Mesenteric fat pad (tissue), 1 donor: Measurements from ENCODE around the gene DSCAM. TPM values are rescaled to one million over a fixed set of nuclear protein-coding genes. Genes with fewer than 3 reads are reported as not detected.

Experiments used
- DNase-seq: peaks from one replicate; pipeline ENCODE4 v3.0.0-alpha.2; 2020; ENCODE audit warnings: low spot score
- total RNA-seq: library from RNA; stranded (reverse); fragmentation: NEBNext Ultra II Directional; extraction: Animal tissue kit (Norgen Biotek cat#: 25700); gene quantifications from one replicate; pipeline ENCODE4 v1.2.1, GENCODE V29; 2021
- donor health status: DM: yes; HTN: yes; CAD: no.

Gene DSCAM
- total RNA-seq, 1 donor from 2014 or later: not detected

DNA sequence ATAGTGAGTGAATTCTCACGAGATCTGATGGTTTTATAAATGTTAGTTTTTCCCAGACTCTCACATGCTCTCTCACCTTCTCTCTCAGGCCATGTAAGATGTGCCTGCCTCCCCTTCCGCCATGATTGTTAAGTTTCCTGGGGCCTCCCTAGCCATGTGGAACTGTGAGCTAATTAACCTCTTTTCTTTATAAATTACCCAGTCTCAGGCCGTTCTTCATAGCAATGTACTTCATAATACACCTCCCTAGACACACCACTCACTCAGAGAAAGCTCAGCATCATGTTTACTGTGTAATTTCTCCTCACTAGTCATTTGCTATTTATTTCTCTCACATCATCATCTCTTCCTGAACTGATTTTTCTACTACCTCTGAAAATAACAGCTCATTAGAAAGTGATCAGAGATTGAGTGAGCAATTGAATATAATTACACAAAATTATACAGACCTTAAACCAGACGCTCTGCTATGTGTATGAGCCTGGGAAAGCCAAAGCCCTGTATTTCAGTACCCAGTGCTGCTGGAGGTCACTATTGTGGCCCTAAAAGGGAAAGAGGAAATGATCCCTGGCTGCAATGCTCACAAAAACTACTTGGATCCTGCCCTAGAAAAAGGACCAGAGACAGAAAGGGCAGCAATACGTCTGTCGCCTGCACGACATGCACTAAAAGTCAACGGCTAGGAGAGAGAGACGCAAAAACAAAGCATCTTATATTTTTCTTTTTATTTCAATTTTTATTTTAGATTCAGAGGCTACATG is 284.5 kb downstream of the DSCAM start:
- no peak for DNase-seq

DNA sequence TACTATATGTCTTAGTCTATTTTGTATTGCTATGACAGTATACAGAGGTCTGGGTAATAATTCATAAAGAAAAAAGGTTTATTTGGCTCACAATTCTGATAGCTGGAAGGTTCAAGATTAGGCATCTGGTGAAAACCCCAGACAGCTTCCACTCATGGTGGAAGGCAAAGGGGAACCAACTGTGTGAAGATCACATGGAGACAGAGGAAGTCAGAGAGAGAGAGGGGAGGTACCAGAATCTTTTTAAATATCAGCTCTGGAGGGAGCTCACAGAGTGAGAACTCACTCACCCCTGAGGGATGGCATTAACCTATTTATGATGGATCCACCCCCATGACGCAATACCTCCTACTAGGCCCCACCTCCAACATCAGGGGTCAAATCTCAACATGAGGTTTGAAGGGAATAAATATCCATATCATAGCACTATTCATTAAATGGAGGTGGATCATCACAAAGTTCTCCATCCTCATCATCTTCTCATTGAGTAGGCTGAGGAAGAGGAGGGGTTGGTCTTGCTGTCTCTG is 290.5 kb downstream of the DSCAM start:
- no peak for DNase-seq

DNA sequence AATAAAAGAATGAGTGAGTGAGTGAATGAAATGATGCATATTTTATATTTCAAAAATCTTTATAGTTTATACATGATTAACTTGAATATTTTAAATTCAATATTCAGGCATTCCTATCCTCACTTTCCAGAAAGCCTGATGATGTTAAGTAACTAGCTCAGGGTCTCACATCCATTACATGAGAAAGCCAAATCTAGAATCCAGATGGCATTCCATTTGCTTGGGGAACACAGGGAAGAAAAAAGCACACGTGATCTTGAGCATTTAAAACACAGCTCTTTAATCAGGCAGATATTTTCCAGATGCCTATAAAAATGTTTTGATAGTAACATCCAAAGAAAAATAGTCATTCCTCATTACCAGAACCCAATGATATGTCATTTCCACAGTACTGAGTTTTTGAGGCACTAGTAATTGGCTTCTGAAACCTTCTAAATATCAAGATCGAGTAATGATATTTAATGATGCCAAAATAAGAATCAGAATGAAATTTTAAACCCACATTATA is 291.9 kb downstream of the DSCAM start:
- no peak for DNase-seq

DNA sequence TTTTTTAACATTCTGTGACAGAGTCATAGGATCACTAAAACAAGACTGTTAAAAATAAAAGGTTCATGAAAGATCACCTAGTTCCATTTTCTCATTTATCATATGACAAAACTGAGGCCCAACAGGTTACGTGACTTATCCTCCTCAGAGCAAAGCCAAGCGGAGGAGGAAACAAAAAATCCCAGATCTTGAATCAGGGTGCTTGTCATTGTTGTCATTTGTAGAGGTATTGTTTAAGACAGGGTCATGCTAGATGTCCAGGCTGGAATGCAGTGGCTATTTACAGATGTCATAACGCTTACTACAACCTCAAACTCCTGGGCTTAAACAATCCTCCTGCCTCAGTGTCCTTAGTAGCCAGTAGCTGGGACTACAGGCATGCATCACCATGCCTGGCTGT is 293.2 kb downstream of the DSCAM start:
- no peak for DNase-seq

DNA sequence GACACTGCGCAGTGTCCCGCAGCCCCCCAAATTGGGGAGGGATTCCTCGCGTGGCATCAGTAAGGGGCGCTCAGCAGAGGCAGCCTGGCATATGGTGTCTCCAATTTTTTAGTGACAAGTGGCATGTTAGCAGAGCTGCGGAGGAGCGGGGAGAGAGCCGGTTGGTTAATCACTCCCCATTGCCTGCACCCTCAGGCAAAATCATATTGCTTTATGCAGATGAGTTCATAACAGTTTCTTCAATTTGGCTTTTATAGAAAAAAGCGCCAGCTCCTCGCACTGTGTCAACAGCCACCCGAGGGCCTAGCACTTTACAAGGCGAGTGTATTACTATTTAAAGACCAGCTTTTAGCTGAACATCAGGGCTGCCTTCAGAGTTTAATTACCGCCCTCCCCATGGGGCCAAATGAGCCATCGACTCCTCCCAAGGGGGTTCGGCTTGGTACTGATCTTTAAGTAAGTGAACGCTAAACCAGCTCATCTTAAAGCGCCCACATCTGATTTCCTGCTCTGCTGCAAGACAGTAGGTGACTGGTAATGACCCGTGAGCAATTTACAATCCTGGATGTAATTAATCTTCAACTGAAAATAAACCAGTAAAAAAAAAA is 298.9 kb downstream of the DSCAM start:
- DNase-seq: no peak

DNA sequence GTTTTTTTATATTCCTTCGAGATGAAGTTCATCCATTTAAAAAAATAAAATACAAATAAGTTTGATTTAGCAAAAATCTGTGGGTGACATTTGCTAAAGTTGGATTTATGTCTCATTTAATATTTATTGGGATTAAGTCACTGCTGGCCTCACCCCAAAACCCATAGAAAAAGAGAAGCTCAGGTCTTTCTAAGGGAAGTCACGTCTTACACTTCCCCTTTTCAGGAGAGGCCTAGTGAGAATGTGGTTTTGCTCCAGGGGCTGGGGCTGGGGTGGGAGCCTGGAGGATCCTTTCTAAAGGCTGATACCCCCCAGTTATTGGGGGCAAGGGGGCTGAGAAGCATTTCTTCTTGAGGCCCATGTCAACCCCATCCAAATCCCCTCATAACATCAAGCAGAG is 300.3 kb downstream of the DSCAM start:
- DNase-seq: no peak

DNA sequence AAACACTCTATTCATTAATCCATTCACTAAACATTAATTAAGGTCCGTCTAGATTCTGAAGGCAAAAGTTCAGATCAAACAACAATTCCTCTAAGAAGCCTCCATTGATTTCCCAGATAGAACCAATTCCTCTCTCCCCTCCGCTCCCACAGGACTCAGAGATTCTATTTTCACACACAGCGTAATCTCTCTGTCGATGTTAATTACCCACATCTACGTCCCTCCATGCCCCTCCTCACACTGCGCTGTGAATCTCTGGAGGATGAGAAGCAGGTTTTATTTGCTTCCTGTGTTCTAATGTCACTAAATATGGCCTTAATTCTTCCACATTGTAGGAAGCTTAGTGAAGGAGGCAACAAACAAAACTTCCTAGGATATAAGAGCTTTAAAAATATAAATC is 306.7 kb downstream of the DSCAM start:
- DNase-seq: no peak

DNA sequence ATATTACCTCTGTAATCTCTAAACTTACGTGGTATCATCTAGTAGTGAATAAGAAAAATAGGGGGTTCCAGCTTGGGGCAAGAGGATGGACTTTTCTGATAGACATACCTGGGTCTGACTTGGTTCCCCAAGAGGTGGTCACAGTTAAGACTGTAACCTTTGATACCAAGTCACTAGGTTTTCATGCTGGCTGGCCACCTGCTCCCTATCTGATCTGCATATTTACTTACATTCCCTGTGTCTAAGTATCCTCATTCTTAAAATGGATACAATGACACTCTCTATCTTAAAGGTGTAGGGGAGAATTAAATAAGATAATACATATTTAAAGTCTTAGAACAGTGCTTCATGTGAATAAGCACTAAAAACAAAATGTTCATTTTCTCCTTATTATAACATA is 312.1 kb downstream of the DSCAM start:
- DNase-seq: no peak

DNA sequence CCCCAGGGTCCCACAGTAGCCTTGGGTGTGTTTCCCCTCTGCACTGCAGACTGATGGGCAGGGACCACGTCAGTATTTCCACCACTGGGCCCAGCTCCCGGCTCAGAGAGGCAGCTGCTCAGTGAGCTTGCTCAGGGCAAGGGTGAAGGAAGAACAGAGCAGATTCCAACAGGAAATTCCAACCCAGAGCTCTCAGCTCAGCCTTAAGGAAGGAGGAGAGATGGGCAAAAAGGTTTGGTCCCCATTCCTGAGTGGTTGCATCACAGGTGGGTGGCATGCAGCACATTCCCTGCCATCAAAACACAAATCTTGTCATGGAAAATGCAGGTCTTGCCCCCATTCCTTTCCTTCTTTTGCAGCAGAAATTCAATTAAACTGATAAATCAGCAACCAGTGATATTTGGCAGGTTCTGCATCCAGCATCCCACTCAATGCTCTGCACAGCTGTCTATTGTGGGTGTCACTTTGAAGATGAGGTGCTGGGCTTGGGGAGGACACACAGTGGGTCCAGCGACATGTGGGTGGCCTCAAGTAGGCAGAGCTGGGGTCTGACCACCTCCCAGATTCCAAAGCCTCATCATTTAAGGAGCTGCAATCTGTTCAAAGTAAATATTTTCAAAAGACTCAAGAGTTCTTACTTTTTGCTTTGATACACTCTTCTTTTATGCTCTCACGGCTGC is 315.4 kb downstream of the DSCAM start:
- DNase-seq: no peak

DNA sequence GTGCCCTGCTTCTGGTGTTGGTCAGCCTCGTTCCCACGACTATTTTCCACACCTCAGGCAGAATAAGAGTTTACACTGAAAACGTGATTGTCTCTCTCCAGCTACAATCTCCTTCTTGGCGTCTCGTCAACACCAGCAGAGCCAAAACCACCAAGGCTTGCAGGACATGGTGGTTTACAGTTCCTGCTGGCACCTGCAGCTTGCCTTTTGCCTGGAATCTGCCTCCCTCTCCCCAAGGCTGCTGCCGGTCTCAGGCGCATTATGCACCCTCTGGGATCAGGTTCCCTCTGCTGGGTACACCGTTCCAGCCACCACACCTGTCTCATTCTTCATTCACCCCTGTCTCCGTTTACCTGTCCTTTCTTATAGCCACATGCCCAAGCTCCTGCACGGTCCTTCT is 315.9 kb downstream of the DSCAM start:
- DNase-seq: no peak

DNA sequence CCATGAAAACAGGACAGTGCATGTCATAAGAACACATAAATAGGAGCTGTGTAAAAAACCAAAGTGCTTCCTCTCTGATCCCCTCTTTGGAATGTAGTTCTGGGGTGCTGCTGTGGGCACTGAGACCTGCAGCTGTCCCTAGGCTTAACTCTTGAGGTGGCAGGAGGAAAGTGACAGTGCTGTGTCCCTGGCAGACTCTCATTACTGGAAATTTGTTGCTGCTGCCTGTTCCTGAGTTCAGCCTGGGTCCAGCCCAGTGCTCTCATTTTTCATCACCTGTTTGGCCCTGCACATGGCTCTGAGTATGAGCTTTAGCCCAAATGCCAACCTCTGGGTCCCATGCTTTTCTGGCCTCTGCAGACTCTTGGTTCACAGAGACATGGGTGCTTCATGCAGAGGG is 329.3 kb downstream of the DSCAM start:
- DNase-seq: no peak

DNA sequence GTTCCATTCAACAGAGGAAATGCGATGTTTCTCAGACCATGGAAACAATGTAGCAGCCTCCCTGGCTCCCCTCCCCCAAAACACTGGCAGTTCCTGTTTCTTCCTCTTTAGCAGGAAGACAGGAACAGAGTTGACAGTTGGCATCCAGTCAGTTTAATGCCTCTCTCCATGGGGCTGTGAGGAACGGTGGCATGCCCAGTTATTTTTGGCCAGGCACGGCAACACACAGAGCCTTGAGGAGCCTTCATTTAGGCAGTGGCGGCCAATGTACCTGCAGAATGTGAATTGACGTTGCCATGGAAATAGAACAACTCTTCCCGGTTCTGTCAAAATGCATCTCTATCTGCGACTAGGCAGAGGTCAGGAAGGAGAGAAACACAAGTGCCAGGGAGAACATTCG is 330.6 kb downstream of the DSCAM start:
- DNase-seq: no peak

DNA sequence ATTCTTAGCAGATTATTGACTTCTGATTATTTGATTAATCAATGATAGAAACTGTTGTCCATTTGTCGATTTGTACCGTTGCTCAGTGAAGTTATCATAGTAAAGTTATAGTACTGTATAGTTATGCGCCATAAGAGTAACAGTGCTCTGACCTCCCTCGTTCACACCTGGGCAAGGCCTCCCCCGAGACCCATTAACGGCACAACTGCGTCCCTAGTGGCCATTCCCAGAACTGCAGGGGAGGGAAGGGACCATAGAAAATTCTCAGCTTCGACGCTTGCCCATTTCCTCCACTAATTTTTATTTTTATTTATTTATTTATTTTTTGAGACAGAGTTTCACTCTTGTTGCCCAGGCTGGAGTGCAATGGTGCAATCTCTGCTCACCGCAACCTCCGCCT is 334.4 kb downstream of the DSCAM start:
- no peak for DNase-seq

DNA sequence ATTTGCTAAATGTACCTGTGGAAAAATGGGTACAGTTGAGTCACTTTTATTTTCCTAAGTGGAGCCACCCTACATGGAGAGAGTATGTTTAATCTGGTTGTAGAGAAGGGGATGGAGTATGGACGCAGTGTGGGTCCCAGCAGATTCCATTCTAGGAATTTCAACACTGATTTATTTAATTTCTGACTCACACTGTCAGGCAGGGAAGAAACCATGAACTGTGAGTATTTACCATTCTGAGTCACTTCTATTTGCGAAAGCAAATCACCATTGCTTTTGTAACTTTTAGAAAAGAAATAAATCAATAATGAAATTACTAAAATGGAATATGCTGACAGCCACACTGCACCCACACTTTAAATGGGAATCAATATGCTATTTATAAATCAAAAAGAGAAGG is 339.0 kb downstream of the DSCAM start:
- DNase-seq: no peak

DNA sequence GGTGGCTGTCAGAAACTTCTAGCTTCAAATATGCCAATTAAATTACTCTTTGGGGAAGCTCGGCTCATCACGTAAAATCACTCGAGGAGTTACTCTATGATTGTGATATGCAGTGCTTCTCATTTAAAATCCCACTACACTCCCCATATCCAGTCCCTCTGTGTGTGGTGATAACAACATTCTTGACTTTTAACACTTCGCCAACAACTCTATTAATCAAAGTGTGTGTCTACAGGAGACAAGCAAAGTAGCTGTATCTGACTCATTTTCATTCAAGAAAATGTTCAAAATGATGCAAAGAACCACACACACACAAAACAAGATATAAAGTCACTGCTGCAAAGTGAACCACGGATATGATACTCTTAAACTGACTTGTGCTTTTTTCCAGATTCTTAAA is 341.3 kb downstream of the DSCAM start:
- DNase-seq: no peak

DNA sequence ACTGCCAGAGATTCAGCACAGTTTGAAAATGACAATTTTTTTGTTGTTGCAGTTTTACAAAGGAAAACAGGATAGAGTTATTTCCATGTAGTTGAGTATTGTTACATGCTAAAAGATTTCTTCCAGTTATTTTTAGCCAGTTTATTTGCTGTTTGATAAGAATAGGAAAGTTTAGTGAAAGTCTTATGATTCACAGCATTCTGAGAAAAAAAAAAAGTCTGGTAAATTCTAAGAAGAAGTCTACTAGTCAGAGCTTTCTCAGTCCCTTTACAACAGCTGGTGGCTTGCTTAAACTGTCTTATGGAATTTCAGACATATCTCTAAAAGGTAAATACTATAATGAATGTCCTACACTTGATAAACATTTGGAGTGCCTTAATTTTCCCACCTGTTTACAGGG is 341.7 kb downstream of the DSCAM start:
- DNase-seq: no peak

DNA sequence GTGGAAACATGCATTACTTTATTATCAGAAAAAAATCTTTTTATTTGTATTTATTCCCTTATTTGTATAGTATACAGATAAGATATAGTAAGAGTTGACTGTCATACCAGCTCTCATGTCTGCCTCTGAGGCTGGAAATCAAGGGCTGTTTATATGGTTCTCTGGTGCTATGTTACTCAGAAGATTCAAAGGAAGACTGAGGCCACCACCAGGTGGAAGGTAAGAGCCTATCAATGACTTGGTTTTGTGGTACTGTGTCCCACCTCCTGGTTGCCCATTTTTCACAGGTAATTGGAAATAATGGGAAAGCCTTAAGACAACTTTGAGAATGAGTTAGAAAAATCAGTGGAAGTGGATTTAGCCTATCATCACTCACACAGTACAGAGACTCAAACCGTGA is 342.1 kb downstream of the DSCAM start:
- no peak for DNase-seq

DNA sequence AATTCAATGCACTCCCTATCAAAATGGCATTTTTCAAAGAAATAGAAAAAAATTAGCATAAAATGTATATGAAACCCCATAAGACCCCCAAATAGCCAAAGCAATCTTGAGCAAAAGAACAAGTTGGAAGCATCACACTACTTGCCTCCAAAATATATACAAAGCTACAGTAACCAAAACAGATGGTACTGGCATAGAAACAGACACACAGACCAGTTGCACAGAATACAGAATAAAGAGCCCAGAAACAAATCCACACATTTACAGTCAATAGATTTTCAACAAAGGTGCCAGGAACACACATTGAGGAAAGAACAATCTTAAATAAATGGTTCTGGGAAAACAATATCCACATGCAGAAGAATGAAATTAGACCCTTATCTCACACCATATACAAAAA is 350.8 kb downstream of the DSCAM start:
- no peak for DNase-seq

DNA sequence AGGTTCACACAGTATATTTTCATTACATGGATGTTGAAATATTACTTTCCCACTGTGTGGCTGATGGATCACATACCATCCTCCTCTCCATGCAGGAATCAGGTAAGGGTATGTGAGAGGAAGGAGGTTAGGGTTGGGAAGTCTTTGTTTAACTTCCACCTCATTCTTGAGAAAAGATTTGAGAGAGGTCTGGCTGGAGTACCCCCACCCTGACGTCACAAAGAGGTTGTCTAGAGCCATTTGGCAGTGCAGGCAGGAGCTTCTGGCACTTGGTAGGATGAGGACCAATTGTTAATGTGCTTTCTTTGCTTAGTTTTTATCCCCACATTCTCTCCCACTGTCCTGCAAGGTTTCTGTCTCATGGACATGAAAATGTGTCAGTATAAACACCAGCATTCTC is 356.6 kb downstream of the DSCAM start:
- DNase-seq: no peak

DNA sequence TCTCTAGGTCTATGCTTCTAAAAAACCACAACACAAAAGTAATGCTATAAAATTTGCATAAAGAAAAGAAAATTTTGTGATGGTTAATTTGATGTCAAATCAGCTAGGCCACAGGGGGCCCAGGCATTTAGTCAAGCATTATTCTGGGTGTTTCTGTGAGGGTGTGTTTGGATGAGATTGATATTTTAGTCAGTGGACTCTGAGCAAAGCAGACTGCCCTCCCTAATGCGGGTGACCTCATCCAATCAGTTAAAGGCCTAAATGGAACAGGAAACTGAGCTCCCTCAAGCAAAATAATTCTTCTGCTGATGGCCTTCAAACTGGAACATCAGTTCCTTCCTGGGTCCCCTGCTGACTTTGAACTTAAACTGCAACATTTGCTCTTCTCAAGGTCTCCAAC is 358.0 kb downstream of the DSCAM start:
- DNase-seq: no peak

DNA sequence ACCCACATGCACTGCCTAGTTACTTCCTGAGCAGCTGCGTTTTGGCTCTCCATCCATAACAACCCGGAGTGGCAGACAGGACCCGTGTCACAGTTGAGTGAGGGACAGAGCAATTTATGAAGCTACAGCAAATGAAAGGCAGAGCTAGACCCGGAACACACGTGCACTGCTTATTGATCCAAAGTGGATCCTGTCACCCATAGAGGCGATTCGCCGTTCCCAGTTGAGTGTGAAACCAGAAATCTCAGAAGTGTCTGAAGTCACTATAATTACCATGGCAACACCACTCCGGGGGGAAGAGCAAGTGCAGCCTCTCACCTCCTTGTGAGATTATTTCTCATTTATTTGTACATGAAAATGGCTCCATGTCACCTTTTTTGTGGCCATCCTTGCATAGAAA is 365.2 kb downstream of the DSCAM start:
- no peak for DNase-seq

DNA sequence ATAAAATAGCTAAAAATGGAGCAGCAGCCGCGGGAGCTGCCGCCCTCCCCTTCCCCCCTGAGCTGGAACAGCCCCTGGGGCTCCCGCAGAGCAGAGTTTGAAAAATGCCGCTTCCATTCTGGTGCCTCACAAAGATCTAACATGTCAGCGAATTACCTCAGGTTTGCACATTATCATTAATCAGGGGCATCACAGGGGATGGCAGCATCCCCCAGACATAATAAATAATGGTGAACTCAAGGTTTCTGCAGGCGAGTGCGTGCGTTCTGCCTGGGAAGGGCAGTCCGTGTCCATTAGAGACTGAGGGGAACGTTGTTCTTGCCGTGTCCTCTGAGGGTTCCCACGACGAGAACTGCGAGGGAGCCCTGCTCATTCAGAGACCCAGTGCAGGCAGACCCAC is 372.4 kb downstream of the DSCAM start:
- DNase-seq: no peak
